Fibroblast of villous mesenchyme (primary cell): ENCODE results near the gene CGN. TPM values are rescaled to one million over a fixed set of nuclear protein-coding genes. Genes with fewer than 3 reads are reported as not detected.

Source experiments
- DNase-seq: peaks from one replicate; pipeline ENCODE4 v3.0.0-alpha.2; 2010; ENCODE audit warnings: low read depth
- H3K4me3 ChIP-seq: 2 replicates; pipeline ENCODE4 v1.5.1; 2011; ENCODE audit warnings: low read depth, mild to moderate bottlenecking, low read length
- CTCF ChIP-seq: IDR thresholded peaks from 2 replicates; pipeline ENCODE4 v1.5.1; 2012; ENCODE audit warnings: low read depth, mild to moderate bottlenecking, low read length; ENCODE audit not compliant: insufficient read depth
- total RNA-seq: library from RNA; depleted of rRNA; stranded (reverse); fragments of >200 nt; gene quantifications from 2 replicates; pipeline ENCODE4 v1.2.3, GENCODE V29; 2012

CGN gene
- total RNA-seq, 1 donor = not detected

DNA sequence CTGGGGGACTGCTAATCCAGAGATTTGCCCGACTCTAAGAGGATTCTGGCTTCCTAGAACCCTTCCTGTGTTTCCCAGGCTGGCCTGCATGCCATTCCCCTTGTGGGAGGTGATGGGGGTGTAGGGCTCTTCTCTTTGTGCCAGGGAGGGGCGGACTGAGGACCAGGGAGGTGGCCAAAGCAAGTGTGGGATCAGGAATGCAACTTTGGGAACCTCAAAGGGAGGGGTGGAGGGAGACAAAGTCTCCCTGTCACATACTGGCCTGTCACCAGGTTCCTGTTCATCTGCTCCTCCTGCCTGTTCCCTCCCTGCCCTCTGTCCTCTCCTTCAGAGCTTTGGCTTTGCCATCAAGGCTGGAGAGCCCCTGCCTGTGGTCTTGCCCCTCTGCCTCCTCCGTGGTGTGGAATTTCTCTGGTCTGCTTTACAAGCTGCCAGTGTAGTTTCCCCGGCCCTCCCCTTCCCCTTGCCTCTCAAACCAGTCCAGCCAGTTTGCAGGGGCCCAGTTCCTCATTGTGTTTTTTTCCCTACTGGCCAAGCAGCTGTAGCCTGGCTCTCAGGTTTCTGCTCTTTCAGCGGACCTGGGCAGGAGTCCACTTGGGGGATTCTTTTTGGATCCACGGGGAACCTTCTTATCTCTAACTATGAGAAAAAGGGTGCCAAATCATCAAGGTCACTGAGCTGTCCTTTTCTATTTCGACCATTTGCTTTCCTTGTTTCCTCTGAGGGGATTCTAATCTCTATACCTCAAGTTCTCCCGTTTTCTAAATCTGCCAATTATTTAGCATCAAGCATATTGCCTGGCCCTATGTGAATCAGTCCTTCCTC is 1.8 kb downstream of the CGN start:
- DNase-seq = no peak
- TF ChIP-seq CTCF = no peak
- no peak overlapping the region for H3K4me3 ChIP-seq

- no peak for DNase-seq
- no peak for TF ChIP-seq CTCF
- H3K4me3 ChIP-seq = no peak overlapping the region
Measured at GRCh38 chr1:151513626-151514121, 2.5 kb downstream of the CGN start.

GRCh38 chr1:151514366-151514765 is 3.2 kb downstream of the CGN start:
- TF ChIP-seq CTCF = no peak
- no peak overlapping the region for H3K4me3 ChIP-seq
- DNase-seq = no peak

DNA sequence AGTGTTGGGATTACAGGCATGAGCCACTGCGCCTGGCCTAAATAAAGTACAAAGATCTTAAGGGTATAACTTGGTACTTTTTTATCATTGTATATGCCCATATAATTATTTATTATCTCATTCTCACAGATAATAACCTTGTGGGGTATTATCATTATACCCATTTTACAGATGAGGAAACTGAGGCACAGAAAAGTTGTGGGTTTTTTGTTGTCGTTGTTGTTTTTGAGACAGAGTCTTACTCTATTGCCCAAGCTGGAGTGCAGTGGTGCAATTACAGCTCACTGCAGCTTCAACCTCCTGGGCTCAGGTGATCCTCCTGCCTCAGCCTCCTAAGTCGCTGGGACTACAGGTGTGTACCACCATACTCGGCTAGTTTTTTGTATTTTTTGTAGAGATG is 4.1 kb downstream of the CGN start:
- TF ChIP-seq CTCF = no peak
- H3K4me3 ChIP-seq = no peak overlapping the region
- no peak for DNase-seq

DNA sequence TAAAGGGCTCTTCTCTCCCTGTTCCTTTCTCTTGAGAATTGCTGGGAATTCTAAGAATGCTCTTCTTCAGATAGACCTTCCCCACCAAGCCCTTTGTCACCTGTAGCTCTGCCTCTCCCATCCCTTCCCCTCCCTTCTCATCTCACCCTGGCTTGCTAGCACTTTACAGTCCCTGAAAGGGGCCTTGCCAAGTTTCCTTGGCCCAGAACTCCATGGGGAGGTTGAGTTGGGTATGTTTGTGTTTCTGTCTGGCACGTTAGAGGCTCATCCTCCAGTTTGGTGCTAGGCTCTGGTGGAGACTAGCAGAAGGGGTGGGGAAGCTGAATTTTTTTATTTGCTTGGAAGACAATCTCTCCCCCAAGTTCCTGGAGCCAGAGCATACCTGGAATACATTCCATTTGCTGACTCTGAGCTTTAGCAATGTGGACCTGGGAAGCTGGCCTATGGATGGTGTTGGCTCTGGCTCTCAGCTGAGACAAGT is 4.9 kb downstream of the CGN start:
- no peak for TF ChIP-seq CTCF
- no peak for DNase-seq

GRCh38 chr1:151518431-151518830 is 7.2 kb downstream of the CGN start:
- no peak for TF ChIP-seq CTCF
- no peak overlapping the region for H3K4me3 ChIP-seq

More for the DNA sequence above, 4.9 kb downstream of the CGN start:
- H3K4me3 ChIP-seq = no peak overlapping the region

DNA sequence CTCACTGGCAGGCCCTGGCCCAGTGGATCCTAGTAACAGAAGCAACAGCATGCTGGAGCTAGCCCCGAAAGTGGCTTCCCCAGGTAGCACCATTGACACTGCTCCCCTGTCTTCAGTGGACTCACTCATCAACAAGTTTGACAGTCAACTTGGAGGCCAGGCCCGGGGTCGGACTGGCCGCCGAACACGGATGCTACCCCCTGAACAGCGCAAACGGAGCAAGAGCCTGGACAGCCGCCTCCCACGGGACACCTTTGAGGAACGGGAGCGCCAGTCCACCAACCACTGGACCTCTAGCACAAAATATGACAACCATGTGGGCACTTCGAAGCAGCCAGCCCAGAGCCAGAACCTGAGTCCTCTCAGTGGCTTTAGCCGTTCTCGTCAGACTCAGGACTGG is 7.7 kb downstream of the CGN start:
- no peak overlapping the region for H3K4me3 ChIP-seq
- DNase-seq = no peak
- TF ChIP-seq CTCF = no peak

More at GRCh38 chr1:151518431-151518830, 7.2 kb downstream of the CGN start:
- DNase-seq = no peak
